AG04449 (cell line): ENCODE measurements around the gene KLHL21.
A peak's percentile ranks its signal among the peaks of the same experiment; 100 is the strongest.

ENCODE experiments used
- CTCF ChIA-PET: fragments of 350-600 bp; formaldehyde crosslinking; extraction: SDS; loops from one replicate; lab custom pipeline; 2021; ENCODE audit warnings: antibody characterized with exemption; lab: Yijun Ruan, JAX
- POLR2A ChIA-PET: fragments of 400-600, 350-600 bp; formaldehyde crosslinking; extraction: SDS; loops from one replicate; lab custom pipeline; 2020; ENCODE audit warnings: antibody characterized with exemption, inconsistent platforms; lab: Yijun Ruan, JAX
- DNase-seq: peaks from one replicate; pipeline ENCODE4 v3.0.0-alpha.2; 2010; ENCODE audit warnings: low read depth, low spot score
- H3K4me3 ChIP-seq: 2 replicates; pipeline ENCODE4 v1.5.1; 2011; ENCODE audit warnings: low read depth, mild to moderate bottlenecking, control low read depth, low read length
- TF ChIP-seq, protein P1 (sequence below): IDR thresholded peaks from one replicate; pipeline ENCODE4 v1.5.1; 2011; ENCODE audit warnings: mild to moderate bottlenecking, moderate library complexity, low read length, control low read depth, inconsistent platforms; ENCODE audit not compliant: insufficient read depth; ENCODE audit errors: missing control alignments

Gene KLHL21

DNA sequence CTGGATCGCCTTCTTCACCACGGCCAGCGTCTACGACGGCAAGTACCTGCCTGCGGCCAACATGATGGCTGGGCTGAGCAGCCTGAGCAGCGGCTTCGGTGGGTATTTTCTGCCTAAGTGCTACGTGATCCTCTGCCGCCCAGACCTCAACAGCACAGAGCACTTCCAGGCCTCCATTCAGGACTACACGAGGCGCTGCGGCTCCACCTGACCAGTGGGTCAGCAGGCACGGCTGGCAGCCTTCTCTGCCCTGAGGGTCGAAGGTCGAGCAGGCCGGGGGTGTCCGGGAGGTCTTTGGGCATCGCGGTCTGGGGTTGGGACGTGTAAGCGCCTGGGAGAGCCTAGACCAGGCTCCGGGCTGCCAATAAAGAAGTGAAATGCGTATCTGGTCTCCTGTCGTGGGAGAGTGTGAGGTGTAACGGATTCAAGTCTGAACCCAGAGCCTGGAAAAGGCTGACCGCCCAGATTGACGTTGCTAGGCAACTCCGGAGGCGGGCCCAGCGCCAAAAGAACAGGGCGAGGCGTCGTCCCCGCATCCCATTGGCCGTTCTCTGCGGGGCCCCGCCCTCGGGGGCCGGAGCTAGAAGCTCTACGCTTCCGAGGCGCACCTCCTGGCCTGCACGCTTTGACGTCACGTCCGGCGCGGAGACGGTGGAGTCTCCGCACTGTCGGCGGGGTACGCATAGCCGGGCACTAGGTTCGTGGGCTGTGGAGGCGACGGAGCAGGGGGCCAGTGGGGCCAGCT is 23.1 kb downstream of the KLHL21 start, which contains the start of gene ZBTB48:
TSS of gene ZBTB48 (plus strand) at position 621 of the 745 bp plus-strand sequence. CDS start 616 bp downstream, outside the sequence.
- peak; percentile 71 for DNase-seq
- TF ChIP-seq, protein P1, sequence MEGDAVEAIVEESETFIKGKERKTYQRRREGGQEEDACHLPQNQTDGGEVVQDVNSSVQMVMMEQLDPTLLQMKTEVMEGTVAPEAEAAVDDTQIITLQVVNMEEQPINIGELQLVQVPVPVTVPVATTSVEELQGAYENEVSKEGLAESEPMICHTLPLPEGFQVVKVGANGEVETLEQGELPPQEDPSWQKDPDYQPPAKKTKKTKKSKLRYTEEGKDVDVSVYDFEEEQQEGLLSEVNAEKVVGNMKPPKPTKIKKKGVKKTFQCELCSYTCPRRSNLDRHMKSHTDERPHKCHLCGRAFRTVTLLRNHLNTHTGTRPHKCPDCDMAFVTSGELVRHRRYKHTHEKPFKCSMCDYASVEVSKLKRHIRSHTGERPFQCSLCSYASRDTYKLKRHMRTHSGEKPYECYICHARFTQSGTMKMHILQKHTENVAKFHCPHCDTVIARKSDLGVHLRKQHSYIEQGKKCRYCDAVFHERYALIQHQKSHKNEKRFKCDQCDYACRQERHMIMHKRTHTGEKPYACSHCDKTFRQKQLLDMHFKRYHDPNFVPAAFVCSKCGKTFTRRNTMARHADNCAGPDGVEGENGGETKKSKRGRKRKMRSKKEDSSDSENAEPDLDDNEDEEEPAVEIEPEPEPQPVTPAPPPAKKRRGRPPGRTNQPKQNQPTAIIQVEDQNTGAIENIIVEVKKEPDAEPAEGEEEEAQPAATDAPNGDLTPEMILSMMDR = no peak
- CTCF ChIA-PET = interaction anchor here (1.2 to 9.5 kb wide), 4 partner anchors 26 to 122 kb away, joined by 3 to 68 read pairs (median 22); partner anchors contain the start of genes DNAJC11, NOL9, PLEKHG5 and TAS1R1
- H3K4me3 ChIP-seq = peak within 1 kb of the TSS; percentile 87
- POLR2A ChIA-PET = interaction anchor here (0.6 to 1.2 kb wide), 7 partner anchors 18 to 33 kb away, joined by 3 to 6 read pairs (median 5); partner anchors contain the start of genes KLHL21 and TAS1R1

DNA sequence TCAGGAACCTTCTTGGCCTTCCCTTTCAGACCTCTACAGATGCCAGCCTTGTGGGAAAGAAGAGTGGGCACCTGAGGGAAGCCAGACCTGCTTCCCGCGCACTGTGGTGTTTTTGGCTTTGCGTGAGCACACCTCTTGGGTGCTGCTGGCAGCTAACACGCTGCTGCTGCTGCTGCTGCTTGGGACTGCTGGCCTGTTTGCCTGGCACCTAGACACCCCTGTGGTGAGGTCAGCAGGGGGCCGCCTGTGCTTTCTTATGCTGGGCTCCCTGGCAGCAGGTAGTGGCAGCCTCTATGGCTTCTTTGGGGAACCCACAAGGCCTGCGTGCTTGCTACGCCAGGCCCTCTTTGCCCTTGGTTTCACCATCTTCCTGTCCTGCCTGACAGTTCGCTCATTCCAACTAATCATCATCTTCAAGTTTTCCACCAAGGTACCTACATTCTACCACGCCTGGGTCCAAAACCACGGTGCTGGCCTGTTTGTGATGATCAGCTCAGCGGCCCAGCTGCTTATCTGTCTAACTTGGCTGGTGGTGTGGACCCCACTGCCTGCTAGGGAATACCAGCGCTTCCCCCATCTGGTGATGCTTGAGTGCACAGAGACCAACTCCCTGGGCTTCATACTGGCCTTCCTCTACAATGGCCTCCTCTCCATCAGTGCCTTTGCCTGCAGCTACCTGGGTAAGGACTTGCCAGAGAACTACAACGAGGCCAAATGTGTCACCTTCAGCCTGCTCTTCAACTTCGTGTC is 23.9 kb downstream of the KLHL21 start:
- H3K4me3 ChIP-seq = no peak overlapping the region; the same call in 1 of the 2 replicates
- no peak for DNase-seq
- CTCF ChIA-PET = interaction anchor here (6.9 to 9.5 kb wide), 2 partner anchors 25 to 90 kb away, joined by 40 to 68 read pairs; partner anchors contain the start of genes NOL9, PLEKHG5 and TAS1R1
- TF ChIP-seq, protein P1 = no peak
- POLR2A ChIA-PET = no interaction called here

DNA sequence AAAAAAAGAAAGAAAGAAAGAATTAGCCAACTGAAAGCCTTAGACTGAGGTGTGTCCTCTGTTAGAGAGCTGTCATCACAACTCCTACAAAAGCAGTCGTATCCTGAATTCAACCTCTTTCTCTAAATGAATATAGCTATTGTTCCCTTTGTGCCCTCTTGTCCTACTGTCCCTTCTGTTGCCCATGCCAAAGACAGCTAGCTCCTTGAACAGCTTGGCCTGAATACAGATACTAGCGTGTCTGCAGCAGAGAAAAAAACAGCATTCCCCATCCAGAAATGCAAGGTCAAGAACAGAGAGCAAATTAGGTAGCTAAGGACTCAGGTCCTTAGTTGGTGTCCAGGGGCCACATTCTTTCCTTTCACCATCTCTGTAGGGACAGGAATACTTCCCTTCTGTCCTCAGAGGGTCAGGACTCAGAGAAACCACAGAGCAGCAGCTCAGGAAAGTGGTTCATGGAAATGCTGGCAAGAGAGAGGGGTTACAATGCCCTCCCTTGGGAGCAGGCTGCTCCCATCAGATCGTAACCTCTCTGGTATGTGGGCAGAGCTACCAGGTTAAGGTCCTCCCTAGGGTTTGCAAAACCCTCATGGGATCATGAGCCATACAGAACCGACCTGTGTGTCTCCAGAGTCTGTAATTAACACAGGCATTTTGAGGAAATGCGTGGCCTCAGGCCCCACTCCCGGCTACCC is 24.7 kb downstream of the KLHL21 start:
- DNase-seq = no peak
- CTCF ChIA-PET = interaction anchor here (1.1 to 9.5 kb wide), 3 partner anchors 18 to 90 kb away, joined by 3 to 68 read pairs (median 40); partner anchors contain the start of genes NOL9, PLEKHG5 and TAS1R1
- POLR2A ChIA-PET = interaction anchor here (0.5 kb wide), 1 partner anchor 24 kb away, joined by 3 read pairs; the partner anchor contains the start of gene NOL9
- H3K4me3 ChIP-seq = no peak overlapping the region
- TF ChIP-seq, protein P1 = no peak

DNA sequence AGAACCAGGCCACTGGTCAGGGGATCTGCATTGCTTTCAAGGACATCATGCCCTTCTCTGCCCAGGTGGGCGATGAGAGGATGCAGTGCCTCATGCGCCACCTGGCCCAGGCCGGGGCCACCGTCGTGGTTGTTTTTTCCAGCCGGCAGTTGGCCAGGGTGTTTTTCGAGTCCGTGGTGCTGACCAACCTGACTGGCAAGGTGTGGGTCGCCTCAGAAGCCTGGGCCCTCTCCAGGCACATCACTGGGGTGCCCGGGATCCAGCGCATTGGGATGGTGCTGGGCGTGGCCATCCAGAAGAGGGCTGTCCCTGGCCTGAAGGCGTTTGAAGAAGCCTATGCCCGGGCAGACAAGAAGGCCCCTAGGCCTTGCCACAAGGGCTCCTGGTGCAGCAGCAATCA is 27.9 kb downstream of the KLHL21 start:
- H3K4me3 ChIP-seq = no peak overlapping the region
- POLR2A ChIA-PET = no interaction called here
- CTCF ChIA-PET = interaction anchor here (9.5 kb wide), 1 partner anchor 21 kb away, joined by 68 read pairs; the partner anchor contains the start of genes NOL9 and TAS1R1
- TF ChIP-seq, protein P1 = no peak
- no peak for DNase-seq

DNA sequence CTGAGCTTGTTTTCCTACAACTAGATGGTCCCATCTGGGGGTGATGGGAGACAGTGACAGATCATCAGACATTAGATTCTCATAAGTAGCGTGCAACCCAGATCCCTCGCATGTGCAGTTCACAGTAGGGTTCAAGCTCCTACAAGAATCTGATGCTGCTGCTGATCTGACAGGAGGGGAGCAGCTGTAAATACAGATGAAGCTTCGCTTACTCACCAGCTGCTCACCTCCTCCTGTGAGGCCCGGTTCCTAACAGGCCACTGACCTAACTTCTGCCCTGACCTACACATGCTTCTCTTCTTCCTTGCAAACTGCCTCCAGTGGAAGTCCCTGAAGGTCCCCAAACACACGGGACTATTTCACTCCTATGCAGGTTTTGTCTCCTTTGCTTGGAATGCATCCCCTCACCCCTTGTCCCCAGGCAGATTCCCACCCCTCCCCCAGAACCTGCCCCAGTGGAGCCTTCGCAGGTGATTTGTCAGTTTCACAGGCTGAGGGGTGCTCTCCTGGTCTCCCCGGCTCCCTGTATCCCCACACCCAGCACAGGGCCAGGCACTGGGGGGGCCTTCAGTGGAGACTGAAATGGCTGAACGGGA is 28.5 kb downstream of the KLHL21 start:
- POLR2A ChIA-PET = interaction anchor here (1.2 kb wide), 1 partner anchor 19 kb away, joined by 3 read pairs; the partner anchor contains the start of gene TAS1R1
- CTCF ChIA-PET = interaction anchor here (2.4 kb wide), 1 partner anchor 20 kb away, joined by 10 read pairs; the partner anchor contains the start of genes NOL9 and TAS1R1
- H3K4me3 ChIP-seq = no peak overlapping the region
- no peak for DNase-seq
- TF ChIP-seq, protein P1 = no peak
